OCI-LY1 (cell line): ENCODE data around the gene CREG1.

Source experiments
- H2AFZ ChIP-seq: fragments of 200-600 bp; sonication (generic), shearing (Covaris generic); 2 replicates; pipeline ENCODE4 v1.6.0; 2014; ENCODE audit warnings: antibody characterized with exemption, mild to moderate bottlenecking, low read length
- H3F3A ChIP-seq: fragments of 200-600 bp; sonication (generic), shearing (Covaris generic); 2 replicates; pipeline ENCODE4 v1.6.0; 2014; ENCODE audit warnings: mild to moderate bottlenecking, antibody characterized with exemption, low read length, moderate library complexity; ENCODE audit not compliant: insufficient read depth
- H3K27ac ChIP-seq: fragments of 200-600 bp; sonication (generic); 2 replicates; pipeline ENCODE4 v1.5.1; 2014; ENCODE audit warnings: low read length, mixed run types, mild to moderate bottlenecking, low read depth; ENCODE audit not compliant: poor library complexity, severe bottlenecking
- H3K27me3 ChIP-seq: fragments of 200-600 bp; sonication (generic); 2 replicates; pipeline ENCODE4 v1.6.0; 2014; ENCODE audit warnings: antibody characterized with exemption, mild to moderate bottlenecking, low read length, moderate library complexity; ENCODE audit not compliant: insufficient read depth
- H3K36me3 ChIP-seq: fragments of 200-600 bp; sonication (generic); 2 replicates; pipeline ENCODE4 v1.6.1; 2014; ENCODE audit warnings: mild to moderate bottlenecking, antibody characterized with exemption, low read length, moderate library complexity, mixed read lengths; ENCODE audit not compliant: insufficient read depth
- H3K4me1 ChIP-seq: fragments of 200-600 bp; sonication (generic); 2 replicates; pipeline ENCODE4 v1.5.1; 2014; ENCODE audit warnings: mild to moderate bottlenecking, low read length, moderate library complexity; ENCODE audit not compliant: insufficient read depth, severe bottlenecking
- H3K4me2 ChIP-seq: fragments of 200-600 bp; sonication (generic), shearing (Covaris generic); 2 replicates; pipeline ENCODE4 v1.6.1; 2014; ENCODE audit warnings: low read length
- H3K4me3 ChIP-seq: fragments of 200-600 bp; sonication (generic); 2 replicates; pipeline ENCODE4 v1.5.1; 2014; ENCODE audit warnings: low read length, low read depth, mild to moderate bottlenecking, mixed read lengths; ENCODE audit not compliant: poor library complexity, severe bottlenecking
- H3K79me2 ChIP-seq: fragments of 200-600 bp; shearing (Covaris generic); 2 replicates; pipeline ENCODE4 v1.6.1; 2016; ENCODE audit warnings: mixed run types, low read length, mixed read lengths; ENCODE audit not compliant: insufficient read depth
- H3K9ac ChIP-seq: fragments of 200-600 bp; sonication (generic), shearing (Covaris generic); 2 replicates; pipeline ENCODE4 v1.6.1; 2014; ENCODE audit warnings: mild to moderate bottlenecking, low read length, mixed read lengths
- H3K9me2 ChIP-seq: fragments of 200-600 bp; sonication (generic), shearing (Covaris generic); 2 replicates; pipeline ENCODE4 v1.6.1; 2014; ENCODE audit warnings: low read depth, mild to moderate bottlenecking, low read length, mixed read lengths
- H3K9me3 ChIP-seq: fragments of 200-600 bp; shearing (Covaris generic); 2 replicates; pipeline ENCODE4 v1.6.1; 2014; ENCODE audit warnings: low read length, mixed read lengths
- H4K20me1 ChIP-seq: fragments of 200-600 bp; sonication (generic), shearing (Covaris generic); 2 replicates; pipeline ENCODE4 v1.6.0; 2016; ENCODE audit warnings: mild to moderate bottlenecking, low read length; ENCODE audit not compliant: insufficient read depth
- CTCF ChIP-seq: fragments of 200-600 bp; sonication (generic), shearing (Covaris generic); IDR thresholded peaks from 2 replicates; pipeline ENCODE4 v1.5.1; 2017; ENCODE audit warnings: mild to moderate bottlenecking, antibody characterized with exemption, low read length, moderate library complexity, mixed read lengths
- EZH2 ChIP-seq: fragments of 200-600 bp; sonication (generic), shearing (Covaris generic); IDR thresholded peaks from 2 replicates; pipeline ENCODE4 v1.8.0; 2017; ENCODE audit warnings: borderline replicate concordance, mixed run types, mild to moderate bottlenecking, antibody characterized with exemption, low read length, moderate library complexity, mixed read lengths

CREG1 gene

GRCh38 chr1:167526667-167527383 lies 26.7 kb downstream of the CREG1 start:
- H3K9me3 ChIP-seq = peaks cover 14% of the 10 kb centered on the region; the same call in 1 of the 2 replicates
- H3K36me3 ChIP-seq = no peaks in the 10 kb centered on the region; the same call in 1 of the 2 replicates
- H3K27me3 ChIP-seq = no peaks in the 10 kb centered on the region
- H3K9me2 ChIP-seq = no peaks in the 10 kb centered on the region
- no peak overlapping the region for H3K4me2 ChIP-seq
- H3K9ac ChIP-seq = no peak overlapping the region
- H3K27ac ChIP-seq = no peak overlapping the region
- no peaks in the 10 kb centered on the region for H3K4me1 ChIP-seq
- H4K20me1 ChIP-seq = no peaks in the 10 kb centered on the region
- no peaks in the 10 kb centered on the region for H3F3A ChIP-seq
- no peaks in the 10 kb centered on the region for H3K79me2 ChIP-seq
- no peak overlapping the region for H3K4me3 ChIP-seq
- TF ChIP-seq EZH2 (no peak), CTCF (no peak)
- no peak overlapping the region for H2AFZ ChIP-seq

- Histone ChIP-seq H3K9ac (no peak overlapping the region), H3K27ac (no peak overlapping the region), H3K27me3 (no peaks in the 10 kb centered on the region), H3K4me1 (no peaks in the 10 kb centered on the region), H4K20me1 (no peaks in the 10 kb centered on the region), H3F3A (no peaks in the 10 kb centered on the region), H3K4me3 (no peak overlapping the region), H3K9me3 (peaks cover 14% of the 10 kb centered on the region; the same call in 1 of the 2 replicates), H2AFZ (no peak overlapping the region), H3K36me3 (no peaks in the 10 kb centered on the region; the same call in 1 of the 2 replicates), H3K4me2 (no peak overlapping the region), H3K9me2 (no peaks in the 10 kb centered on the region), H3K79me2 (no peaks in the 10 kb centered on the region)
- TF ChIP-seq EZH2 (no peak), CTCF (no peak)
Observed at GRCh38 chr1:167524651-167525050, 28.9 kb downstream of the CREG1 start.

GRCh38 chr1:167522246-167522645 lies 31.3 kb downstream of the CREG1 start:
- no peak overlapping the region for H3K4me3 ChIP-seq
- H3K9me2 ChIP-seq = no peaks in the 10 kb centered on the region
- peaks cover 16% of the 10 kb centered on the region for H3K4me1 ChIP-seq
- no peak for TF ChIP-seq EZH2
- no peak for TF ChIP-seq CTCF
- H2AFZ ChIP-seq = no peak overlapping the region
- H3K9me3 ChIP-seq = peaks cover 14% of the 10 kb centered on the region; the same call in 1 of the 2 replicates
- no peaks in the 10 kb centered on the region for H3K79me2 ChIP-seq
- no peaks in the 10 kb centered on the region for H3K27me3 ChIP-seq
- no peaks in the 10 kb centered on the region for H3F3A ChIP-seq
- H3K36me3 ChIP-seq = no peaks in the 10 kb centered on the region; the same call in 1 of the 2 replicates
- no peak overlapping the region for H3K9ac ChIP-seq
- H3K4me2 ChIP-seq = no peak overlapping the region
- H4K20me1 ChIP-seq = no peaks in the 10 kb centered on the region
- H3K27ac ChIP-seq = no peak overlapping the region
